22Rv1 (cell line): Measurements from ENCODE around the gene FAM241B.
A peak's percentile ranks its signal among the peaks of the same experiment; 100 is the strongest.

Source experiments
- H3K27ac ChIP-seq: fragments of 450-650 bp; 2 replicates; pipeline ENCODE4 v1.5.1; 2017
- ZFX ChIP-seq: fragments of 450-650 bp; IDR thresholded peaks from 2 replicates; pipeline ENCODE4 v1.6.1; 2017; ENCODE audit warnings: antibody characterized with exemption, borderline replicate concordance
- TF ChIP-seq, protein P1 (sequence below): fragments of 450-650 bp; IDR thresholded peaks from 2 replicates; pipeline ENCODE4 v1.5.1; 2017; ENCODE audit warnings: mild to moderate bottlenecking

FAM241B gene, protein sequence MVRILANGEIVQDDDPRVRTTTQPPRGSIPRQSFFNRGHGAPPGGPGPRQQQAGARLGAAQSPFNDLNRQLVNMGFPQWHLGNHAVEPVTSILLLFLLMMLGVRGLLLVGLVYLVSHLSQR

DNA sequence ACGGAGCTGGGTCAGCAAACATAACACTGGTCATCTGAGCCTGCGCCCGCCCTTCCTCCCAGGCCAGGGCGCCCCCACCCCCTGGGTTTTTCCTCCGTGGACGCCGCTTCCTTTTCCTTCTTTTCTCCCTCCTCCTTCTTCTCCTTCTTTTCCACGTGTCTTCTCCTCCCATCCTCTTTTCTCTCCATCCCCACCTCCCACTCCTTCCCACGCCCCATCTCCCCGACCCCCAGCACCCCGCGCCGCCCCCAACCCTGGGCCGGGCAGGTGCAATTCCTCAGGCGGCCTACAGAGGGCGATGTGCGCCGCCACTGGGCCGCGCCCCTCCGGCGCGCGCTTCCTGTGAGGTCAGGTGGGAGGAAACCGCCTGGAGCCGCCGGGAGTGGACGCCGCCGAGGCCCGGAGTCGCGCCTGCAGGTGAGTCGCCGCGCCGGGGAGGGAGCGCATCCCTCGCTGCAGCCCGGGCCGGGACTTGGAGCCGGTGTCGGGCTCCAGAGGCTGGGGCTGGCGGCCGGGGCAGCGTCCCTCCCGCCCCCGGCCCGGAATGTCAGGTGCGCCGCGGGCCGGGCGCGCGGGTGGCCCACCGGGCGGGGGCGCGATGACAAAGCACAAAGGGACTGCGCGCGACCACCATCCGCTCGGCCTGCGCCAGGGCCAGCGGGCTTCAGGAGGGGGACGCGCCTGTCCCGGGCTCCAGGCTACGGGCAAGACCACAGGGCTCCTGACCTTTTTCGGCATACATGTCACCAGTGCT, at the start of gene FAM241B:
Gene FAM241B (plus strand): TSS at position 351 of the 754 bp plus-strand sequence. CDS start 1,497 bp downstream, outside the sequence.
- peak within 1 kb of the TSS; percentile 35 for H3K27ac ChIP-seq
- TF ChIP-seq ZFX: no peak
- TF ChIP-seq, protein P1, sequence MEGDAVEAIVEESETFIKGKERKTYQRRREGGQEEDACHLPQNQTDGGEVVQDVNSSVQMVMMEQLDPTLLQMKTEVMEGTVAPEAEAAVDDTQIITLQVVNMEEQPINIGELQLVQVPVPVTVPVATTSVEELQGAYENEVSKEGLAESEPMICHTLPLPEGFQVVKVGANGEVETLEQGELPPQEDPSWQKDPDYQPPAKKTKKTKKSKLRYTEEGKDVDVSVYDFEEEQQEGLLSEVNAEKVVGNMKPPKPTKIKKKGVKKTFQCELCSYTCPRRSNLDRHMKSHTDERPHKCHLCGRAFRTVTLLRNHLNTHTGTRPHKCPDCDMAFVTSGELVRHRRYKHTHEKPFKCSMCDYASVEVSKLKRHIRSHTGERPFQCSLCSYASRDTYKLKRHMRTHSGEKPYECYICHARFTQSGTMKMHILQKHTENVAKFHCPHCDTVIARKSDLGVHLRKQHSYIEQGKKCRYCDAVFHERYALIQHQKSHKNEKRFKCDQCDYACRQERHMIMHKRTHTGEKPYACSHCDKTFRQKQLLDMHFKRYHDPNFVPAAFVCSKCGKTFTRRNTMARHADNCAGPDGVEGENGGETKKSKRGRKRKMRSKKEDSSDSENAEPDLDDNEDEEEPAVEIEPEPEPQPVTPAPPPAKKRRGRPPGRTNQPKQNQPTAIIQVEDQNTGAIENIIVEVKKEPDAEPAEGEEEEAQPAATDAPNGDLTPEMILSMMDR: peak; percentile 100

DNA sequence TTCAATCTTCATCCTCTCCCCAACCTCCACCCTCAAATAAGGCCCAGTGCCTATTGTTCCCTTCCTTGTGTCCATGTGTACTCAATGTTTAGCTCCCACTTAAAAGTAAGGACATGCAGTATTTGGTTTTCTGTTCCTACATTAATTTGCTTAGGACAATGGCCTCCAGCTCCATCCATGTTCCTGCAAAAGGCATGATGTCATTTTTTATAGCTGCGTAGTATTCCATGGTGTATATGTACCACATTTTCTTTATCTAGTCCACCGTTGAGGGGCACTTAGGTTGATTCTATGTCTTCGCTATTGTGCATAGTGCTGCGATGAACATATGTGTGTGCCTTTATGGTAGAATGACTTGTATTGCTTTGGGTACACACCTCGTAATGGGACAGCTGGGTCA, 49.6 kb upstream of the FAM241B start:
- H3K27ac ChIP-seq: no peak overlapping the region
- no peak for TF ChIP-seq ZFX
- TF ChIP-seq, protein P1: no peak

DNA sequence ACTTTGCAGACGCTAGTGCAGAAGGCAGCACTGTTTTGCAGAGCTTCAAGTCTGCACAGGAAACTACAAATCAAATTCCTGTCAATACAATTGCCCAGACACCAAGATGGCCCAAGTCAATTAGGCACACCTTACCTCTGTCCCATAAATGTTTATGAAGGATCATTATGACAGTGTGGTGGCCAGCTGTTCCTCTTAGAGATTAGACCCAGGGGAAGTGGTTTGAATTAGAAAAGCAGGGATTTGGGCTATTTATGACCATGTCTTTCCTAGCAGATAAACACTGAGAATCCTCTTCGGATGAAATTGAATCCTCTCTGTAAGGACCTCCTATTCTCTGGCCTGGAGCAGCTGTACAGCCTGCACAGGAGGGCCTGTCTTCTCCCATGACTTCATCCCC, 46.9 kb upstream of the FAM241B start:
- TF ChIP-seq, protein P1: no peak
- TF ChIP-seq ZFX: no peak
- H3K27ac ChIP-seq: no peak overlapping the region

DNA sequence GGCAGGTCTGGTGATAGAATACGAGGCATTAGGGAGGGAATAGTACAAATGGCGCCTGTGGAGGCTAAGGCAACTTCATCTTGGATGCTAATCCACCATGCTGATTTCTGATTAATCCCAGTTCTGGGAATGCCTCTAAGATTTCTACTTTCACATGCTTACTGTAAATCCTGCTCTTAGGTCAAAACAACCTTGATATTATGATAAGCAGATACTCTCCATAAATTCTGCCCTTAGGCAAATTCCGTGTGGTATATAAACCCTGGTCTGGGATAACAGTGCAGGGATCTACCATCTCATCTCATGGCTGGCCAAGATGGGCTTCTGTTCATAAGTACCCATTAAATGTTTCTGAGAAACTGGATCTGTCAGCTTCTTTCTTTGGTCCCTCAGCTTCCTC, 45.4 kb upstream of the FAM241B start:
- TF ChIP-seq ZFX: no peak
- TF ChIP-seq, protein P1: no peak
- H3K27ac ChIP-seq: no peak overlapping the region

DNA sequence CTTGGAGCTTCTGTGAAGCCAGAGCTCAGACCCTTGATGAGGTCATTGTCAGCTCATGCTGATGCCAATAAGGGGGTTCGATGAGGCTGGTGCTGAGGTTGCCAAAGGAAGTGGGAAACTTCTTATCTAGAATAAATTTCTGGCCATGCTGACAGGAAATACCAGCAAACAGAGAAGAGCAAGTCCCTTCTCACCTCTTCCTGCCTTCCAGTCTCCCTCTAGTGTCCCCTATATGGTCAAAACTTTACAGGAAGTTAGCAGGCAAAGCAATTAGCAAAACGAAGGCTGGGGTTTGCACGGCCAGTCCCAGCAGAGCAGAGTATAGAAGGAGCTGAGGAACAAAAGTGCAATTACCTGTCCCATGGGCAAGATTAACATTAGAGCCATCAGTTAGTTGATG, 41.7 kb upstream of the FAM241B start:
- no peak for TF ChIP-seq ZFX
- TF ChIP-seq, protein P1: no peak
- no peak overlapping the region for H3K27ac ChIP-seq

DNA sequence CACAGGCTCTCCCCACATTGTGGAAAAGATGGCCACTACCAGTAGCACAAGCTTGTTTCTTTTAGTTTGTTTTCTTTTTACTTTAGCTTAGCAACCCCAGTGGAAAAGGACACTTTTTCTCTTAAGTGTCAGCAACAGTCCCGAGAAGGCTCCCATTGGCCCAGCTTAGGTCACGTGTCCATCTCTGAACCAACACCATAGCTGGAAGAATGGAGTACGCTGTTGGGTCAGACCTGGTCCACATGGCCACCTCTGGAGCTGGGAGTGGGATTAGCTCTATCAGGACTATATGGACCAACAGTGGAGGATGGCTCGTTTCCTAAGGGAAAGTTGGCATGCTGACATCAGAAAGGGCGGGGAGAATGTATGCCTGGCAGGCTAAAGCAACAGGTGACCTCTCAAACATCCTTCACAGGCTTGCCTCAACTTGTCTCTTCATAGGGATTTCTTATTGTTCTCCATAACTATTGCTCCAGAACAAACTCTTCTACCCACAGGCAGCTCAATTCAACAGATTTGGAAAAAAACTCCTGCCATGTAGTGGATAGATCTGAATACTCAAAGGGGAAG, 29.2 kb upstream of the FAM241B start:
- H3K27ac ChIP-seq: no peak overlapping the region
- TF ChIP-seq, protein P1: no peak
- TF ChIP-seq ZFX: no peak

DNA sequence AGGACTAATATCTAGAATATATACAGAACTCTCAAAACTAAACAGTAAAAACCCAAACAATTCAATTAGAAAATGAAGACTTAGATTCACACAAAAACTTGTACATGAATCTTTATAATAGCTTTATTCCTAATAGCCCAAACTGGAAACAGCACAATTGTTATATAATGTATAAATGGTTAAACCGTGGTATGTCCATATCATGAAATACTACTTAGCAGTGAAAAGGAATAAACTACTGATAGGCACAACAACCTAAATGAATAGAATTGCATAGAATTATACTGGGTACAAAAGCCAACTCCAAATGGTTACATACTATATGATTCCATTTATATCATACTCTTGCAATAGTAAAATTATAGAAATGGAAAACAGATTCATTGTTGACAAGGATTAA, 21.0 kb upstream of the FAM241B start:
- no peak overlapping the region for H3K27ac ChIP-seq
- TF ChIP-seq, protein P1: no peak
- TF ChIP-seq ZFX: no peak
